GM19438 (cell line): Measurements from ENCODE around the gene CEMP1.

Experiments
- ATAC-seq: cut with Tn5 transposase; IDR thresholded peaks from one replicate; pipeline ENCODE4 v1.9.1; 2021; ENCODE audit warnings: low read depth; ENCODE audit not compliant: unreplicated experiment

The CEMP1 gene

DNA sequence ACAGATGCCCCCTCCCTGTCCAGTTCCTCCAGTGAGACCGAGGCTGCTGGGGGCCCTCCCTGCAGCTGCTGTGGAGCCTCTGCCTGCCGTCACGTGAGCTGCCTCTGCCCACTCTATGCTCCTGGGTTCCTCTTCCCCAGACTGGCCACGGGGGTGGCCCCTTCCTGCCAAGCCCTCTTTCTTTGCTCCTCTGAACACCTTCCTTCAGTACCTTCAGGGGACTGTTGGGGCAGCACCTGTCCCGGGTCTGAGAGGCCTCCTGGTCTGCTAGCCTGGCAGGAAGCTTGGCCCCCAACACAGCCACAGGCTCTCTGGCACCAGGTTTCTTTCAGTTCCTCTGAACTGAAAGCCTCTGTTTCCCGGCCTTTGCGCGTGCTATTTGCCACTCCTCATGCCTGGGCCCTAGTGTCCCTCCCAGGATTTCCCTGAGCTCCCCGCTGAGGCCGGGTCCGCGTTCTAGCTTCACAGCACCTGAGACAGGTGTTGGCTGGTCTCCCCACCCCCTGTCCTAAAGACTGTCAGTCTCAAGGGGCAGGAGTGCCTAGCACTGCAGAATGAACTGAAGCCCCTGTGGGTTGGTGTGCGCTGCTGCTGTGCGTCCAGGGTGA, 24.1 kb downstream of the CEMP1 start:
- no peak for ATAC-seq

DNA sequence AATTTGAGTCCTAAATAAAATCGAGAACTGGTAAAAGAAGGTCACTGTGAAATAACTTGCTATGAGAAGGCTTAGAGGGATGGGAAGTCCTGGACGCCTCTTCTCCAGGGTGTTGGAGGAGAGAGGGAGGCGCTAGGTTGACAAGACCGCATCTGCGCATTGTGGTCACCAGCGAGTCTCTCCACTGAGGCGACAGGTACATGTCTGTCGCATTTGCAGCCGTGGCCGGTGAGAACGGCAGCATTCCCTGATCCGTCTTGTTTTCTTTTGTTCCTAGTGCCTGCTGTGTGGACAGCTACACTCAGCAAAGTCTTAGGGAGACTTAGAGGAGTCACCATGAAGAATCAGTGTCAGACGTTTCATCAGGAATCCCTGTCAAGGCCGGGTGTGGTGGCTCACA, 25.5 kb downstream of the CEMP1 start:
- ATAC-seq = no peak

DNA sequence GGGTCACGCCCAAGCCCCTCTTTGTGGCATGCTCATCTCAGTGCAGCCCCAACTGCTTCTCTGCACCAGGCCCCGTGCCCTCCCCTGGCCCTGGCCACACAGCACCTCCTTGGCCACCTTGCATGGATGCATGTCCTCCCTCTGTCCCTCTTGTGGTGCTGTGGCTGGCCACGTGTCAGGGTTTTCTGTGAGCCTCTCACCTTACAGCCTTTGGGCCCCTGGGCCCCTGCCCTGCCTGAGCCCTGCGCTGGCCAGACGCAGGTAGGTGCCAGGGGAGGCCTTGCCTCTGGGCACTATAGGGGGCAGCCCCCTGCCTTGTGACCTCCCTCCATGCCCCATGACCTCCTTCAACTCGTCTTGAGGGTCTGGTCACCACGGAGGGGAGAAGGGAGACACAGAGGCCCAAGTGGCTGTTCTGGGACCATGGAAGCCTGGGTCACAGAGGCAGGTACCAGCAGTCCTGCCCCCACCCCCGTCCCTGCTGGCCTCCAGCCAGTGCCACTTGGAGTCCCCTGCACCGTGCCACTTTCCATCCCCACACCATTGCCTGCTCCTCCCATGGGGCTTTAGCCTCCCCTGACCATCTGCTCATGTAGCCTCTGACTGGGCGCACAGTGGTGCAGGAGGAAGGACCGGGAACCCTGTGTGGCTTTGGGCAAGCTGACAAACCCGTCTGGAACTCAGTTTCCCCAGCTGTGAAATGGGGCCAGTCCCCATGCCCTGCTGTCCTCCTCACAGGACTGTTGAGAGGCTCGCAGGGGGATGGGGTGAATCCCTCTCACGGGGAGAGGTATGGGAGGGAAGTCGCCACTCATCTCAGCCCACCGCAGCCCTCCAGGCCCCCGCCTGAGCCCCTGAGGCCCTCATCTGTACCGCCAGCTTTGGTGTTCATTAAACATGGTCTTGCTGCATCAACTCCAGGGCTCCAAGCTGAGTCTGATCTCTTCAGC, 29.0 kb downstream of the CEMP1 start:
- no peak for ATAC-seq

GRCh38 chr16:2500918-2501750, 30.1 kb downstream of the CEMP1 start:
- ATAC-seq = no peak

DNA sequence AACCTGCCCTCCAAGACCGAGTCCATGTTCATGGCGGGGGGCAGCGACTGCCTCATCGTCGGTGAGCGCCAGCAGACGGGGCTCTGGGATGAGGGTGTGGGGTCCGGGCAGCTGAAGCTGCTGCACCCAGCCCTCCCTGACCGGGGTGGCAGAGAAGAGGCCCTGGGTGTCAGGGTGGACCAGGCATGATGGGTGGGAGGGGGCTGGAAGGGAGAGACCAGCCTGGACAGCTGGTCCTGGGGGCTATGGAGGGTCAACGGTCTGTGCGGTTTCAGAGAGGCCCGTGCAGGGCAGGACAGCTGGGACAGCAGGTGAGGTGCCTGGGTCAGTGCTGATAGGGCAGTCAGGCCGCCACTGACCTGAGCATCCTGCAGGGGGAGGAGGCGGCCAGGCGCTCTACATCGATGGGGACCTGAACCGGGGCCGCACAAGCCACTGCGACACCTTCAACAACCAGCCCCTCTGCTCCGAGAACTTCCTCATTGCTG, 30.7 kb downstream of the CEMP1 start:
- ATAC-seq = no peak

- ATAC-seq = no peak
Measured at GRCh38 chr16:2499890-2500429, 31.2 kb downstream of the CEMP1 start.

DNA sequence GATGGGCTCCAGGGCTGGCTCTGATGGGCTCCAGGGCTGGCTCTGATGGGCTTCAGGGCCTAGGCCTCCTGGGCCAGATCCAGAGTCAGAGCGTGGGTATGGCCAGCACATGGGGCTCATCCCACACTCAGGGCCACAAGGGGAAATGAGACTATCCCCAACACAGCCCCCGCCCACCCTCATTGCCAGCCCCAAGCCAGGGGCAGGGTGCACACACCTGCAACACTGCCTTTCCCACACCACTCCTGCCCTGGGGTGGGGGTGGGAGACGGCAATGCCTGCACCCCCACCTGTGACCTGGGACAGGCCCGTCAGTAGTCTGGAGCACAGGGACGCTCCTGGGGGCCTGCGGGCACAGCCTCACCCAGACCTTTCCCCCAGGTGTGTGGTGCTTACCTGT, 31.8 kb downstream of the CEMP1 start:
- ATAC-seq = no peak

GRCh38 chr16:2498531-2499253, 32.5 kb downstream of the CEMP1 start:
- no peak for ATAC-seq

DNA sequence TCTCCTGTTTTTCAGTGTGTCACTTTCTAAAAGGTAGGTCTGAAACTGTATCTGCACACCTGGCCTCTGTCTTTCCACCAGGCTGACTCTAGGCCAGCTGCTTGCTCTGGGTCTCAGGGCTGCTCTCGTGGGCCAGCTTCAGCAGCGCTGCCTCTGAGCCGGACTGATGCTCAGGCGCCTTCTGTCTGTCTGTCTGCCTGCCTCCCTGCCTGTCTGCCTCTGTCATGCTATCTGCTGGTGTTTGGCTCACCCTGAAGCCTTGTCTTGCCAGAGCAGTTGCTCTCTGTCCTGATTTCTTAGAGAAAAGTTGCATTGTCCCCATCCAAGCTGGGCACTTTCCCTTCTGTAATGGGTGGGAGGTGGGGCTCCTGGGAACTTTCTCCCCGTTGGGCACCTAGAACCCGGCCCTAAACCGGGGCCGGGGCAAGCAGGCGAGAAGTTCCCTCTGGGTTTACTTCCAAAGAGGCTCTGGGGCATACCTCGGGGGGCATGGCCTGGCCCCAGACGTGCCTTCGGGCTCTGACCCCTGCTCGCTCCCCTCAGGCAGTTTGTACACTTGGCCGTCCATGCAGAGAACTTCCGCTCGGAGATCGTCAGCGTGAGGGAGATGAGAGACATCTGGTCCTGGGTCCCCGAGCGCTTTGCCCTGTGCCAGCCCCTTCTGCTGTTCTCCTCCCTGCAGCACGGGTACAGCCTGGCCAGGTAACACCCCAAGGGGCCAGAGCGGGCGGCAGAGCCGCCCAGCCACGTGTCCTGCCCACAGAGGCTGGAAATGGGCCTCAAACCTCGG, 33.3 kb downstream of the CEMP1 start:
- ATAC-seq = no peak

GRCh38 chr16:2497116-2497630, 34.0 kb downstream of the CEMP1 start:
- no peak for ATAC-seq

DNA sequence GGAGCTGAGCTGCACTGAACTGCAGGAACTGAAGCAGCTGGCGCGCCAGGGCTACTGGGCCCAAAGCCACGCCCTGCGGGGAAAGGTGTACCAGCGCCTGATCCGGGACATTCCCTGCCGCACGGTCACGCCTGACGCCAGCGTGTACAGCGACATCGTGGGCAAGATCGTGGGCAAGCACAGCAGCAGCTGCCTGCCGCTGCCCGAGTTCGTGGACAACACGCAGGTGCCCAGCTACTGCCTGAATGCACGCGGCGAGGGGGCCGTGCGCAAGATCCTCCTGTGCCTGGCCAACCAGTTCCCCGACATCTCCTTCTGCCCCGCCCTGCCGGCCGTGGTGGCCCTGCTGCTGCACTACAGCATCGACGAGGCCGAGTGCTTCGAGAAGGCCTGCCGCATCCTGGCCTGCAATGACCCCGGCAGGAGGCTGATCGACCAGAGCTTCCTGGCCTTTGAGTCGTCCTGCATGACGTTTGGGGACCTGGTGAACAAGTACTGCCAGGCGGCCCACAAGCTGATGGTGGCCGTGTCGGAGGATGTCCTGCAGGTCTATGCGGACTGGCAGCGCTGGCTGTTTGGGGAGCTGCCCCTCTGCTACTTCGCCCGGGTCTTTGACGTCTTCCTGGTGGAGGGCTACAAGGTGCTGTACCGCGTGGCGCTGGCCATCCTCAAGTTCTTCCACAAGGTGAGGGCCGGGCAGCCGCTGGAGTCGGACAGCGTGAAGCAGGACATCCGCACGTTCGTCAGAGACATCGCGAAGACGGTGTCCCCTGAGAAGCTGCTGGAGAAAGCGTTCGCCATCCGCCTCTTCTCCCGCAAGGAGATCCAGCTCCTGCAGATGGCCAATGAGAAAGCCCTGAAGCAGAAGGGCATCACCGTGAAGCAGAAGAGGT, 34.7 kb downstream of the CEMP1 start:
- ATAC-seq = no peak

- ATAC-seq = no peak
Measured at GRCh38 chr16:2495041-2495440, 36.2 kb downstream of the CEMP1 start.

GRCh38 chr16:2494616-2495015, 36.6 kb downstream of the CEMP1 start:
- no peak for ATAC-seq

- no peak for ATAC-seq
Measured at GRCh38 chr16:2493605-2494004, 37.6 kb downstream of the CEMP1 start.

GRCh38 chr16:2492292-2492691, 38.9 kb downstream of the CEMP1 start:
- ATAC-seq = no peak

GRCh38 chr16:2490190-2491105, 40.8 kb downstream of the CEMP1 start:
- ATAC-seq = no peak

DNA sequence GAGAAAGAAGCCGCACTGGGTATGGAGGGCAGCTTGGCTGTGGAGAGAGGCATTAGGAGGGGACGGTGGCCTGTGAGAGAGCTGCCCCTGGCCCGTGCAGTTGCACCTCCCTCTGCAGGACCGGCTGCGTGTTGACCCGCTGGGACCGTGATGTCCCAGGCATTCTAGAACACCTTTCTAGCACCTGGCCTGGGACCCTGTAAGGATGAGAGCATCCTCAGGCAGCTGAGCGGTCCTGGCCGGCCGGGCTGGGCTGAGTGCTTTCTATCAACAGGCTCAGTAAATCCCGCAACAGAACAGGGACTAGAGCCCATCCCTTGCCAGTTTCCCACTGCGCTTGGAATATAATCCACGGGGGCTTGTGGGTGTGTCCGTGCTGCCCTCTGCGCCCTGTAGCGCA, 41.6 kb downstream of the CEMP1 start:
- ATAC-seq = no peak
